Measurements from ENCODE around the gene SLC49A3. TPM values are rescaled to one million over a fixed set of nuclear protein-coding genes. Genes with fewer than 3 reads are reported as not detected.

SLC49A3 gene
- total and polyA plus RNA-seq, 2 of the 13 experiments (the other 11 are each of a cell fraction or from before 2014, with no cell fraction given) = 0.07 to 0.17 TPM

DNA sequence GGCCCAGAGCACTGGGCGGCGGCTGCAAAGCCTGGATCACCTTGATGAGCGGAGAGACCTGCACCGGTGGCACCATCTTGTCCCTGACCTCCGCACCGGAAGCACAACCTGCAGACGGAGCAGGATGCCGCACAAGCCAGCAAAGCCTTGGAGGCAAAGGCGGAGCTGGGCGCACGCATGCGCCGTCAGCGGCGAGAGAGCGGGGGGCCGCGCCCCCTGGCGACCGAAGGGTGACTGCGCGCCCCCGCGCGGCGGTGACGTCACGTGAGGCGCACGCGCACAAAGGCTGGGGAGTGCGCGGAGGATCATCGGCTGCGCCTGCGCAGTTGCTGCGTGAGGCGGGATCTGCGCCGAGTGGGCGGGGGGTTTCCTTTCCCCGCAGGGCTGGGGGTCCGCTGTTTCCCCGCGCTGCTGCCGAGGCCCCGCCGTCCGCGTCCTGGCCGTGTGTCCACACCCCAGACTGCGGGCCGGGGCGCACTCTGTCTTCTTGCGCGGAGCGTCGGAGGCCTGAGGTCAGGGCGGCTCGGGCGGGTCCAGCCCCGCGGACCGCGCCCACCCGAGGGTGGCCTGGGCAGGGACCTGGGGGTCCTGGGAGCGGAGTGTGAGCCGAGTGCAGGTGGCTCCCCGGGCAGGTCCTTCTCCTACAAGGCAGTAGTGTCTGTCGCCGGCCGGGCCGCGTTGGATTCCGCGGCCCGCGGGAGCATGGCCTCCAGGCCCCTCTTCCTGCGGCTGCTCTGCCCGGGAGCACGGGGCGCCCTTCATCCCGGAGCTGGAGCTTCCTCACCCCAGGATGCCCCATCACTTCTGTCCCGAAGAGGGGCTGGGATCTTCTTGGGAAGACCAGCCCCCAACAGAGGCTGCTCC, 14.5 kb downstream of the SLC49A3 start, which contains the start of the genes ATP5ME and MYL5 (continued):
- peak; percentile 21 for TF ChIP-seq EED (CRISPR knock-in tag; IDR thresholded peaks at IDR 0.05)
- no peak for TF ChIP-seq TSC22D2 (CRISPR knock-in tag; IDR thresholded peaks at IDR 0.05; ENCODE audit: borderline replicate concordance)
- TF ChIP-seq NFE2L2 (IDR thresholded peaks at IDR 0.05; ENCODE audit: low read length) = no peak
- 0 out of 2 replicates have a peak, but pooled peaks have one; percentile 19 for TF ChIP-seq KDM4B (CRISPR knock-in tag; IDR thresholded peaks at IDR 0.05)
- no peak for TF ChIP-seq CEBPG (CRISPR knock-in tag; IDR thresholded peaks at IDR 0.05)
- peak; percentile 59; the same call in 1 of the 2 replicates for TF ChIP-seq CHD2 (IDR thresholded peaks at IDR 0.05; ENCODE audit: low read depth, low read length)
- TF ChIP-seq ZNF441 (CRISPR knock-in tag; IDR thresholded peaks at IDR 0.05; ENCODE audit: borderline replicate concordance) = peak; percentile 95
- TF ChIP-seq ZNF235 (CRISPR knock-in tag; IDR thresholded peaks at IDR 0.05; ENCODE audit: borderline replicate concordance) = peak; percentile 97
- 0 out of 2 replicates have a peak, but pooled peaks have one; percentile 56 for TF ChIP-seq ZNF30 (CRISPR knock-in tag; IDR thresholded peaks at IDR 0.05)
- no peak for TF ChIP-seq GZF1 (CRISPR knock-in tag; IDR thresholded peaks at IDR 0.05)
- 0 out of 2 replicates have a peak, but pooled peaks have one; percentile 10 for TF ChIP-seq ZSCAN25 (CRISPR knock-in tag; IDR thresholded peaks at IDR 0.05)
- no peak for TF ChIP-seq ZSCAN22 (CRISPR knock-in tag; IDR thresholded peaks at IDR 0.05)
- TF ChIP-seq, protein P1, sequence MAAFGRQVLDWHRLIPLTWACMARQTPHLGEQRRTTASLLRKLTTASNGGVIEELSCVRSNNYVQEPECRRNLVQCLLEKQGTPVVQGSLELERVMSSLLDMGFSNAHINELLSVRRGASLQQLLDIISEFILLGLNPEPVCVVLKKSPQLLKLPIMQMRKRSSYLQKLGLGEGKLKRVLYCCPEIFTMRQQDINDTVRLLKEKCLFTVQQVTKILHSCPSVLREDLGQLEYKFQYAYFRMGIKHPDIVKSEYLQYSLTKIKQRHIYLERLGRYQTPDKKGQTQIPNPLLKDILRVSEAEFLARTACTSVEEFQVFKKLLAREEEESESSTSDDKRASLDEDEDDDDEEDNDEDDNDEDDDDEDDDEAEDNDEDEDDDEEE (CRISPR knock-in tag; IDR thresholded peaks at IDR 0.05) = peak; percentile 90; the same call in 1 of the 2 replicates
- no peak for TF ChIP-seq NFRKB (IDR thresholded peaks at IDR 0.05)
- TF ChIP-seq, protein P2, sequence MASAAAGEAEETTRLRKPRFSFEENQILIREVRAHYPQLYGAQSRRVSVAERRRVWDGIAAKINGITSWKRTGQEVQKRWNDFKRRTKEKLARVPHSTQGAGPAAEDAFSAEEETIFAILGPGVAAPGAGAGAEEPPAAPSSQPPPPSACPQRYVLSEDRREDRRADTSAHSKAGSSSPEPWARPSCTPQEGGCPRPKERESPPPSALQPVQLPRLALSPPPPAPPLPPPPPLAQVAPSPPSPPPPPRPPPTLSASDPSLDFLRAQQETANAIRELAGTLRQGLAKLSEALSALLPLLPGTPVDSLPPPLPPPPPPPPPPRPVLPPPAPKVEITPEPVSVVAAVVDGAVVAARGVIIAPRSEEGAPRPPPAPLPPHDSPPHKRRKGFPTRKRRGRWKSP (CRISPR knock-in tag; IDR thresholded peaks at IDR 0.05) = 0 out of 2 replicates have a peak, but pooled peaks have one; percentile 63
- peak; percentile 87 for TF ChIP-seq ZNF891 (CRISPR knock-in tag; IDR thresholded peaks at IDR 0.05)
- TF ChIP-seq MIER3 (CRISPR knock-in tag; IDR thresholded peaks at IDR 0.05; ENCODE audit: borderline replicate concordance) = peak; percentile 52; the same call in 1 of the 2 replicates
- TF ChIP-seq ZNF232 (CRISPR knock-in tag; IDR thresholded peaks at IDR 0.05; ENCODE audit: borderline replicate concordance) = peak; percentile 61; the same call in 1 of the 2 replicates
- TF ChIP-seq, protein P3, sequence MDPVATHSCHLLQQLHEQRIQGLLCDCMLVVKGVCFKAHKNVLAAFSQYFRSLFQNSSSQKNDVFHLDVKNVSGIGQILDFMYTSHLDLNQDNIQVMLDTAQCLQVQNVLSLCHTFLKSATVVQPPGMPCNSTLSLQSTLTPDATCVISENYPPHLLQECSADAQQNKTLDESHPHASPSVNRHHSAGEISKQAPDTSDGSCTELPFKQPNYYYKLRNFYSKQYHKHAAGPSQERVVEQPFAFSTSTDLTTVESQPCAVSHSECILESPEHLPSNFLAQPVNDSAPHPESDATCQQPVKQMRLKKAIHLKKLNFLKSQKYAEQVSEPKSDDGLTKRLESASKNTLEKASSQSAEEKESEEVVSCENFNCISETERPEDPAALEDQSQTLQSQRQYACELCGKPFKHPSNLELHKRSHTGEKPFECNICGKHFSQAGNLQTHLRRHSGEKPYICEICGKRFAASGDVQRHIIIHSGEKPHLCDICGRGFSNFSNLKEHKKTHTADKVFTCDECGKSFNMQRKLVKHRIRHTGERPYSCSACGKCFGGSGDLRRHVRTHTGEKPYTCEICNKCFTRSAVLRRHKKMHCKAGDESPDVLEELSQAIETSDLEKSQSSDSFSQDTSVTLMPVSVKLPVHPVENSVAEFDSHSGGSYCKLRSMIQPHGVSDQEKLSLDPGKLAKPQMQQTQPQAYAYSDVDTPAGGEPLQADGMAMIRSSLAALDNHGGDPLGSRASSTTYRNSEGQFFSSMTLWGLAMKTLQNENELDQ (CRISPR knock-in tag; IDR thresholded peaks at IDR 0.05; ENCODE audit: borderline replicate concordance) = no peak
- no peak; the same call in 1 of the 2 replicates for TF ChIP-seq ZNF160 (CRISPR knock-in tag; IDR thresholded peaks at IDR 0.05)
- no peak; the same call in 1 of the 2 replicates for TF ChIP-seq ZNF3 (CRISPR knock-in tag; IDR thresholded peaks at IDR 0.05)
- TF ChIP-seq, protein P4, sequence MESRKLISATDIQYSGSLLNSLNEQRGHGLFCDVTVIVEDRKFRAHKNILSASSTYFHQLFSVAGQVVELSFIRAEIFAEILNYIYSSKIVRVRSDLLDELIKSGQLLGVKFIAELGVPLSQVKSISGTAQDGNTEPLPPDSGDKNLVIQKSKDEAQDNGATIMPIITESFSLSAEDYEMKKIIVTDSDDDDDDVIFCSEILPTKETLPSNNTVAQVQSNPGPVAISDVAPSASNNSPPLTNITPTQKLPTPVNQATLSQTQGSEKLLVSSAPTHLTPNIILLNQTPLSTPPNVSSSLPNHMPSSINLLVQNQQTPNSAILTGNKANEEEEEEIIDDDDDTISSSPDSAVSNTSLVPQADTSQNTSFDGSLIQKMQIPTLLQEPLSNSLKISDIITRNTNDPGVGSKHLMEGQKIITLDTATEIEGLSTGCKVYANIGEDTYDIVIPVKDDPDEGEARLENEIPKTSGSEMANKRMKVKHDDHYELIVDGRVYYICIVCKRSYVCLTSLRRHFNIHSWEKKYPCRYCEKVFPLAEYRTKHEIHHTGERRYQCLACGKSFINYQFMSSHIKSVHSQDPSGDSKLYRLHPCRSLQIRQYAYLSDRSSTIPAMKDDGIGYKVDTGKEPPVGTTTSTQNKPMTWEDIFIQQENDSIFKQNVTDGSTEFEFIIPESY (CRISPR knock-in tag; IDR thresholded peaks at IDR 0.05) = peak; percentile 61
- TF ChIP-seq CENPX (CRISPR knock-in tag; IDR thresholded peaks at IDR 0.05) = no peak
- TF ChIP-seq SMAD3 (CRISPR knock-in tag; IDR thresholded peaks at IDR 0.05) = no peak; the same call in 1 of the 2 replicates
- peak; percentile 8 for TF ChIP-seq RBM39 (IDR thresholded peaks at IDR 0.05; ENCODE audit: low read depth, low read length, poor library complexity, severe bottlenecking)
